Measurements from ENCODE around the gene ITGA5.

DNA sequence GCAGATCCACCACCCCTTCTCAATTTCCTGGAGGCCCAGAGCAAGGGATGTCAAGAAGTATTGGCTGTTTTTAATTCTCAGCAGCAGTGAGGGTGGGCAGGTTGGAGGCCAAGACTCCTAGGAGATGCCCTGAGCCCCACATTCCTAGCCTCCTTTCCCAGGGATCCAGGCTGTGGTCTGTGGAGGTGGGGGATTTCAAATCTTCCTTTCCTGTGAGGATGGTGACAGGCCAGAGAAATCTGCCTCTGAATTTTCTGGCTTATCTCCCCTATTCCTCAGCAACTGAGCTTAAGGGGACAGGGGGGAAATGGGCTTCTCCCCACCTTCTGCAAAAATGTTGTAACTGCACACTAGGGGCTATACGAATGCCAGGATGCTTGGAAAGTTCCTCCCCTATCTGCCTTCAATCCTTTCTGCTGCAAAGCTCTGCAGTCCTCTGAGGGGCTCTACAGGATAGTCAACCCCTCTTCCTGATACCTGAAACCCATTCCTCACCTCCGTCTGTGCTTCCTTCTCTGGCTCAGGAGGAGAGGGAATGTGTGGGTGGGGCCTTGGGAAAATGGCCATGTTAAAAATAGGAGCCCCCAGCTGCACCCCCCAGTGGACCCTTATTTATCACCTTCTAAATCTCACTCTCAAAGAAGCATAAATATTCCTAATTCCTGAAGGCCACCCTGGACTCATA is 61.4 kb downstream of the ITGA5 start:
- TF ChIP-seq, protein P1, sequence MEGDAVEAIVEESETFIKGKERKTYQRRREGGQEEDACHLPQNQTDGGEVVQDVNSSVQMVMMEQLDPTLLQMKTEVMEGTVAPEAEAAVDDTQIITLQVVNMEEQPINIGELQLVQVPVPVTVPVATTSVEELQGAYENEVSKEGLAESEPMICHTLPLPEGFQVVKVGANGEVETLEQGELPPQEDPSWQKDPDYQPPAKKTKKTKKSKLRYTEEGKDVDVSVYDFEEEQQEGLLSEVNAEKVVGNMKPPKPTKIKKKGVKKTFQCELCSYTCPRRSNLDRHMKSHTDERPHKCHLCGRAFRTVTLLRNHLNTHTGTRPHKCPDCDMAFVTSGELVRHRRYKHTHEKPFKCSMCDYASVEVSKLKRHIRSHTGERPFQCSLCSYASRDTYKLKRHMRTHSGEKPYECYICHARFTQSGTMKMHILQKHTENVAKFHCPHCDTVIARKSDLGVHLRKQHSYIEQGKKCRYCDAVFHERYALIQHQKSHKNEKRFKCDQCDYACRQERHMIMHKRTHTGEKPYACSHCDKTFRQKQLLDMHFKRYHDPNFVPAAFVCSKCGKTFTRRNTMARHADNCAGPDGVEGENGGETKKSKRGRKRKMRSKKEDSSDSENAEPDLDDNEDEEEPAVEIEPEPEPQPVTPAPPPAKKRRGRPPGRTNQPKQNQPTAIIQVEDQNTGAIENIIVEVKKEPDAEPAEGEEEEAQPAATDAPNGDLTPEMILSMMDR (IDR thresholded peaks at IDR 0.05) = no peak
- TF ChIP-seq POLR2A (IDR thresholded peaks at IDR 0.05) = no peak

Measured in body of pancreas (tissue), 4 donors.